ENCODE measurements around the gene MACROD2.
A peak's percentile ranks its signal among the peaks of the same experiment; 100 is the strongest.

The MACROD2 gene

DNA sequence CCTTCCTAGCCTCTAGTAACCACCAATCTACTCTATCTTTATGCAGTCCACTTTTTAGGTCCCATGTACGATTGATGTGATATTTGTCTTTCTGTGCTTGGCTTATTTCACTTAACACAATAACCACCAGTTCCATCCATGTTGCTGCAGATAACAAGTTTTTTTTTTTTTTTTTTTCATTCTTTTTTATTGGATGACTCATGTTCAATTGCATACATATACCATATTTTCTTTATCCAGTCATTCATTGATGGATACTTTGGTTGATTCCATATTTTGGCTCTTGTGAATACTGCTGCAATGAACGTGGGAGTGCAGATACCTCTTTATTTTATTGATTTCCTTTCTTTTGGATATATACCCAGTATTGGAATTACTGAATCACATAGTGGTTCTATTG lies 942.5 kb downstream of the MACROD2 start:
- no peak for DNase-seq
- in situ Hi-C loops (cut with HindIII; ENCODE audit: low pct_ligation_motif_present, low pct_unique_long_range_greater_than_20kb, low sequenced_read_pairs), result no loop called here

DNA sequence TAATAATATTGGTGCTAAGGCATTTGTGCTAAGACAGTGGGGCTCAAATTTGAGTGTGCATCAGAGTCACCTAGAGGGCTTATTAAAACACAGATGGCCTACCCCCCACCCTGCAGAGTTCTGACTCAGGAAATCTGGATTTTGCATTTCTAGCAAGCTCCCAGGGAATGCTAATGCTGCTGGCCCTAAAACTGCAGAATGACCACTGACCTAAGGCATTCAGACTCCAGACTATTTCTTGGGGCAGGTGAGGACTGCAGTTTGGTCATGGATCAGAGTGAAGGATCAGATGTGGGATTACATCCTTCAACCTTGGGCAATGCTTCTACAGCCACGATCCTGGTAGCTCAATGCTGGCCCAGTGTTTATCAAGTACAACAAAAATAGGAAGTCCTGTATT lies 952.2 kb downstream of the MACROD2 start:
- in situ Hi-C loops (cut with HindIII; ENCODE audit: low pct_ligation_motif_present, low pct_unique_long_range_greater_than_20kb, low sequenced_read_pairs), result no loop called here
- no peak for DNase-seq

DNA sequence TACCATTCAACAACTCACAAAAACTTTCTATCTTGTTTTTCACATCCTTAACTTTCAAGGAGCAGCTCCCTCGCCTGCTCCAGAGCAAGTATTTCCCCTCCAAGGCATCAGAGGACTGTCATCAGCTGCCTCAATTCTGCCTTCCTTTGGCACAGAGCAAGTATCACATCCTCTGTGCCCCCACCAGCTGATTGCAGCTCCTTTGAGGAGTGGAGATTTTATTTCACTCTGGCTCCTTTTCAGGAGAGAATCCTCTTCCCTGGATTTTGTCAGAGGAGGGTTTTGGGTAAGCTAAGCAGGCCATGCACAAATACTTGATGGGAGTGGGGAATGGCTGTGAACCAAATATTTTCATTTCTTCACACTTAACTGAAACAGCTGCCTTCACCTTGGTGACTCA lies 952.6 kb downstream of the MACROD2 start:
- no peak for DNase-seq
- in situ Hi-C loops (cut with HindIII; ENCODE audit: low pct_ligation_motif_present, low pct_unique_long_range_greater_than_20kb, low sequenced_read_pairs), result no loop called here

DNA sequence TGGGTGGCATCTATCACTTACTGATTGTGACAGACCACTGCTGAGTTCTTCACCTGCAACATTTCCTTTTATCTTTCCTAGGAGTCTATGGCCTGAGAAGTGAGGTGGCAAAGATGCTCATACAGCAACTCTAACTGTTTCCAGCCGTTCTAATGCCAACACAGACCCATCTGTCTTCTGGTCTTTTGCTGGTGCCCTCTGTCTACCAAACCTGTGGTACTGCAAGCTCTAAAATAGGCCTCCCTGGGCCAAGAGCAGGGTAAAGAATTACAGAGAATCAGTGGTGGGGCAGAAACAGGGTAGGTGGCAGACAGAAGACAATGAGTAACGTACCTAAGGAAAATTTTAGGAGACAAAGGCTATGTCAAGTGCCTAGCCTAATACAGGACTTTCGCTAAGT lies 953.1 kb downstream of the MACROD2 start:
- in situ Hi-C loops (cut with HindIII; ENCODE audit: low pct_ligation_motif_present, low pct_unique_long_range_greater_than_20kb, low sequenced_read_pairs), result no loop called here
- DNase-seq, result peak; percentile 14

DNA sequence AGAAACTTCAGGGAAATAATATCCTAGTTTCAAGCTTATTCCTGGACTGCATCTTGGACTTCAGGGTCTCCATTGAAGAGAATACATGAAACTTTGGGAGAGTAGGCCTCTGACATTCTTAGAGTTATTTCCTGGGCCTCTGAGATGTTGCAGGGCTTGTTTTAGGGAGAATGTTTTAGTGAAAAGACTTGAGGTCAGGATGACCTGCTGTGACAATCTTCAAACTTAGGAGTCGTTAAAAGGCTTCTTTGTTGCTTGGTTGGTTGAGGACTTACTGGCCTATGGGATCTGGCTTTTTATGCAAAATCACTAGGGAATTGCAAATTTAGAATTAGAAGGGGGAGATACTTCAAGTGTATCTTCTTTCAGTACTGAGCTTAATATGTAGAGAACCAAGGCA lies 955.3 kb downstream of the MACROD2 start:
- DNase-seq, result no peak
- in situ Hi-C loops (cut with HindIII; ENCODE audit: low pct_ligation_motif_present, low pct_unique_long_range_greater_than_20kb, low sequenced_read_pairs), result no loop called here

DNA sequence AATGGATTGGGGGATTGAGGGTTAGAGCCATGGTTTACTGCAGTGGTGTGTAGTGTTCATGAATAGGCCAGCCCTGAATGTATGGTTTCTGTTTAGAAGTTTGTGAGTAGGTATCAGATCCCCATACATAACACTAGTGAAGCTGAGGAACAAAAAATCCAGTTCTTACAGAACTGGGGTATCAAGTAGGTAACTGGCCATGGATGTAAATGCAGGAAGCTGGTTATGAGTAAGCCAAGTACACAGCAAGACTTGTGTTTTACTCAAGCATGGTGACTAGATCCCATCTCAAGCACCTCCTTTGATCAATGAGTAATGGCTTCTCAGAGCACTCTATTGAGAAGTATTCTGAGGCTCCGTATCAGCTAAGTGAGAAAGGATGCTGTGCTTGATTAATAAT lies 955.8 kb downstream of the MACROD2 start:
- no peak for DNase-seq
- in situ Hi-C loops (cut with HindIII; ENCODE audit: low pct_ligation_motif_present, low pct_unique_long_range_greater_than_20kb, low sequenced_read_pairs), result no loop called here

DNA sequence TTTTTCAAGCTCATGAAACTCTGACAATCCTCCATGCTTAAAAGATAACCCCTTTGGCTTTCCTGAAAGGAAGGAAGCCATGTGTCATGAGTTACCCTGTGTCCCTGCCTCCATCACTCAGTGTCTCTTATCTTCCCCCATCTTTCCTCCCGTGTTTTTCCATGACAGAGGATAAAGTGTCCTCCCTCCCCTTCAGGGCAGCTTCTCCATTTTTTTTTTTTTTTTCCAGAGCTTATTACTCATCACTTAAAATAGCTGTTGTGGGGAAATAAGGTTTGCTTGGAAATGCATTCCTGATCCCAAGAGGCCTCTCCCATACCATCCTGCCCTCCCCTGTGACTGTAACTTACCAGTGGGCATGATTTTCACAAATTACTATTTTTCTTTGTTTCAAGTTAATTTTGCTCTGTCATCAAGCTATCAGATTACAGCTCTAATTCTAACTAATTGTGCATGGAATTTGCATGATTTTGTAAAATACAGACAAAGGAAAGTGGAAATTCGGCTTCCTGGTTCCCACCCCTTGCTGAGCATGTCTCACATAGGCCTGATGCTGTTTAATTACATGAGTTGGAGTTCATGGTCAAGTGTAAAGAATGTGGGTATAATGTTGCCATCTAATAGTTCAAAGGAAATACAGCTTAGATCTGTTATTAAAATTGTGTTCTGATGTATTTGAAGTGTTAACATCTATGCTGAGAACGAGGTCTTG lies 956.5 kb downstream of the MACROD2 start:
- no peak for DNase-seq

DNA sequence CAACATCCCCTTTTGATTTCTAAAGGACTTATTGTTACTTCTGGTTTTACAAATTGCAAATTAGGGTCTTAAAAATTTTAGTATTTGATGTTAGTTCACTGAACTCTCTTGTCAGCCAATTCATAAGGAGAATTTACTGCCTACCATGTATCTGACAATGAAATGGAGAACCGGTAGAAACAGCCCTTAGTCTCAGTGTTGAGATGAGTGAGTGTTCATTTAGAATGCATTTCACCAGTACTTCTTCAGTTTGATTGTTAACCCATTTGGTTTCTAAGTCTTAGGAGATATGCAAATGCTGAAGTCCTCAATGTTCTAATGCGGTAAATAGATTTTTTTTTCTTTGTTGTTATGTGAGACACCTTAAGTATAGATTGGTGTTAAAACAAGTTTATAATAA lies 958.4 kb downstream of the MACROD2 start:
- in situ Hi-C loops (cut with HindIII; ENCODE audit: low pct_ligation_motif_present, low pct_unique_long_range_greater_than_20kb, low sequenced_read_pairs), result no loop called here
- DNase-seq, result no peak

More for the DNA sequence above, 956.5 kb downstream of the MACROD2 start:
- in situ Hi-C loops (cut with HindIII; ENCODE audit: low pct_ligation_motif_present, low pct_unique_long_range_greater_than_20kb, low sequenced_read_pairs), result no loop called here

DNA sequence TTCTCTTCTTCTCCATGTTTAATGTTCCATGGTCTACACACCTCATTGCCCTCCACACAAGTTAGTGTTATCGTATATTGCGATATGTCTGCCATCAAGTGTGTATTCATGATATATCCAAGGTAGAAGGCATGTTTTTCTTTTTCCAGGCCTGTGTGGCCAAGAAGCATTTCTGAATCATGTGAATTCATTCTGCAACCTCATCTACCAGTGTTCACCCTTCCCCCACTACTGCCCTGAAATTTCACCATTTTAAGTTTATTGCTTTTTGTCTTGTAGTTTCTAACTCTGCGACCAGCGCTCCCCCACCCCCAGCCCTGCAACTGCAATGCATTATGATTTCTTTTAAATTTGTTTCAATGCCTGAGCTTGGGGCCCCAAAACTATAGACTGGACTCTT lies 960.1 kb downstream of the MACROD2 start:
- DNase-seq, result no peak
- in situ Hi-C loops (cut with HindIII; ENCODE audit: low pct_ligation_motif_present, low pct_unique_long_range_greater_than_20kb, low sequenced_read_pairs), result no loop called here

DNA sequence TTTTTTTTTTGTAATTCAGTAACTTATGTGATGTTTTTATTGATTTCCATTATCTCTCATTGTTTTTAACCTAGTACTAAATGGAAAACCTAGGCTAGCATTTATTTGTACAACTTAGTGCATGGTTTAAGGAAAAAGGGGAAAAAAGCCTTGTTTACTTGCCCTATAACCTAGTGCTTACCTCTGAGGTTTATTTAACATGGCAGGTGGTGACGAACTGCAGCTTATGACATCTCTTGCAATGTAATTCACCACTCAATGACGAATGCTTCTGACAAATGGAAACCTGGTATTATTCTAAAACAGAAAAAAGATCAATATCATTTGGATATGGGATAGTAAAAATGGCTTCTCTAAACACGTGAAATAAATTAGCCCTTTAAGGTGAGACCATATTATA lies 960.7 kb downstream of the MACROD2 start:
- DNase-seq, result no peak
- in situ Hi-C loops (cut with HindIII; ENCODE audit: low pct_ligation_motif_present, low pct_unique_long_range_greater_than_20kb, low sequenced_read_pairs), result no loop called here

DNA sequence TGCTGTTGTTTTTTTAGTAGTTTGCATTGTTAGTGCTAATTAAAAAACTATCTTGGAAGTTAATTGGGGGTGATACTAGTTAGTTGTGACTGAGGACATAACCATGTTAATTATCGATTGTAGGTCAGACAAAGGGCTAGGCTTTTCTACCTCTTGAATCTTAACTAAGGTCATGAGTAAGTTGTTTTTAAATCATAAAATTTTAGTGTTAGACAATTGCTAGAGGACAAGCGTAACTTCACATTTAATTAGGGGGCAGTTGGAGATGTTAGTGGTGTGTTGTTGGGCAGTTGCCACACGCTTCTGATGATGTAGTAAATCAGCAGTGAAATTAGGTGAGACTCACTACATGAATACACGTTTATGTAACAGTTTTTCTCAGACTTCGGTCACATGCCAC lies 961.2 kb downstream of the MACROD2 start:
- in situ Hi-C loops (cut with HindIII; ENCODE audit: low pct_ligation_motif_present, low pct_unique_long_range_greater_than_20kb, low sequenced_read_pairs), result no loop called here

DNA sequence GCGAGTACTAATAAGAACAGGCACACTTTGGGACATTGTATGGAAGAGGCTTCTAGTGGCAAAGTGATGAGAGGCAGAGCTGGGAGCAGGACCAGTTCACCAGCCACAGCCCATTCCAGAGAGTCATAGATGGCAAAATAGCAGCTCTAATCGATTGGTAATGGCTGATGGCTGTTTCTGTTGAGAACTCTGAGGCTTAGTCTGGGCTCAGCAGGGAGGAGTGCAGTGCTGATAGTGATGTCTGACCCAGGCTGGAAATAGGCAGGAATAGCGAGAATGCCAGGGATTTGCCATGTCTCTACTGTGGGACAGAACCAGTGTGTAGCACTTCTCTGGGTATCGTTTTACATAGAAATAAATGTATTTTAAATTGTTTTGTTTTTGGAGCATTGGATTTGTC lies 962.1 kb downstream of the MACROD2 start:
- DNase-seq, result no peak
- in situ Hi-C loops (cut with HindIII; ENCODE audit: low pct_ligation_motif_present, low pct_unique_long_range_greater_than_20kb, low sequenced_read_pairs), result no loop called here

More for the DNA sequence above, 961.2 kb downstream of the MACROD2 start:
- DNase-seq, result no peak

DNA sequence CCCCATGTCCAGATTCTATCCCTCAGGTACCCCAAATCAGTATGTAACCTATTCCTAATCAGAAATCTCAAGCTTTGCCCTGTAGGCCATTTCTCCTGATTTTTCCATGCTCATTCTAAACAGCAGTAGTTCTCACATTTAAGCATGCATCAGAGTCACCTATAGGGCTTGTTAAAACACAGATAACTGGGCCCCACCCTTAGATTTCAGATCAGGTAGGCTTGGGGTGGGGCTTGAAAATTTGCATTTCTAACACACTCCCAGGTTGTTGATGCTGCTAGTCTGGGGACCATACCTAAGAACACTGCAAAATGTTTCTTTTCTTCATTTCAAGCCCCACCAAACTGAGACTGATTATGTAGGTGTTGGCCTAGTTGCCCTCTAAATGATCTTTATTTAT lies 963.3 kb downstream of the MACROD2 start:
- in situ Hi-C loops (cut with HindIII; ENCODE audit: low pct_ligation_motif_present, low pct_unique_long_range_greater_than_20kb, low sequenced_read_pairs), result no loop called here
- DNase-seq, result no peak

DNA sequence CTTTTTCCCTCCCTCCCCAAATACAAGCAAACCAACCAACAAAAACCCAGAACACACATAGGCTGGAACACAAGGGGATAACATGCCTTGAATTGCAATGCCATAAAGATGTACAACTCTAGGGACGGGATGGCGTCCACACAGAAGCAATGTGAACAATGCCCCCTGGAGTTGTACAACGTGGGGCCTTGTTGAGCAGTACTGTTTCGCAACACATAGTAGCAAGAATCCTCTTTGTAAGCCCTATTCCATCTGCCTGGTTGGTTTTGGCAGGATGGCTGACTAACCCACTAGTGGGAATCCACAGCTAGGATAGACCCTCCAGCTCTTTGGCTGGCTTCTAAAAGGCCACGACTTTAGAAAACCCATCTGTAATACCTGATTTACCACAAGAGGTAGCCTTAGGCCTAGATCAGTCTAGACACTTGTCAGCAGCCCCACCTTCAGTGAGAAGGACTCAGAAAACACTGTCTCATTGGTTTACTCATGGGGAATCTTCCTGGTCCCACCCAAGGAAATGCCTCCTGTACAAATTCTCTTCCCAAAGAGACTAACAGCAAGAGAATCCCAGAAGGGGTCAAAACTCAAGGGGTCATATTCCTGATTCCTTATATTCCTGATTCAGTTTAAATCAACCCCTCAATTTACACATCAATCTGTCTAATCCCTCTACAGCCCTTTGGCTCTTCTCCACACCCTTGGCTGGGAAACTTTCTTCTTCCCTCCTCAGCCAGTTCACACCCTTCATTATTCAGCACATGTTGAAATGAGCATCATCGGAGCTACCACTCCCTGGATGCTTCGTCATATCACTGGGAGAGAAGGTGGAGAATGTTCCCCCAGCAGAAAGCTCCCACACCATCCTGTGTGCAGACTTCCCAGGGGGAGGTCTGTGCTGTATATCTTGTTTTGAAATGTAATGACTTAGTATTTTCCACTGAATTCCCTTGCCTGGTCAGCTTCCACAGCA lies 964.5 kb downstream of the MACROD2 start:
- no peak for DNase-seq
- in situ Hi-C loops (cut with HindIII; ENCODE audit: low pct_ligation_motif_present, low pct_unique_long_range_greater_than_20kb, low sequenced_read_pairs), result no loop called here

DNA sequence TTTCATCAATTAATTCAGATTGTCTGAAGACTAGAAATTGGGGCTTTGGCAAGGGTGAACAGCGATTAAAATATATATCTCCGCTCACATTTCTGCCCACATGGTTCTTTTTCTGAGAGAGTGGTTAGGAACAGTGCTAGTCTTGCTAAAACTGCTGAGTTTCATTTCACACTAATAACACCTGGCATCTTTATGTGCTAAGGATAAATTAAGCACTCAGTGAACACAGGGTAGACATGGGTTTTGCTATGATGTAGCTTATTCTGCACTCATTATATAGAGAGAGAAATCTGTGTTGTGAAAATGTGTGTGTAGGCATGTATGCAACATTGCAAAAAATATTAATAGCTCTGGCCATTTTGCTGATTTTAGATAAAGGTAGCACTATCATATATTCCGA lies 965.5 kb downstream of the MACROD2 start:
- in situ Hi-C loops (cut with HindIII; ENCODE audit: low pct_ligation_motif_present, low pct_unique_long_range_greater_than_20kb, low sequenced_read_pairs), result no loop called here

DNA sequence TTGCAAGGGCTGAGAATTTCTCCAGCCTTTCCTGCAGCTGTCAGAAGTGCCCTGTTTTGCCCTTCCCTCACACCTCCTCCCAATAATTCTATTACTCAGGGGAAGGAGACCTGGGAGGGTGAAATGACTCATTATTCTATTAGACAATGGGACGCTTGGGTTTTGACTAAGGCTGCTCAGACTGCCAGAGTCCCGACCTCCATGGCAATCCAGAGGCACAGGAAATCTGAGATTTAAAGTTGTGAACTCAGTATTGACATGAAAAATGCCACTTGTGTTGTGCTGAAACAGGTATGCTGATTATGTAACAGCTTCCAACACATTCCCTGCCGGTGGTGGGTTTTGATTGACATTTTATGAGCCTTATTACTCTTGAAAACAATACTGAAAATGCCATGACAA lies 967.9 kb downstream of the MACROD2 start:
- in situ Hi-C loops (cut with HindIII; ENCODE audit: low pct_ligation_motif_present, low pct_unique_long_range_greater_than_20kb, low sequenced_read_pairs), result no loop called here

More for the DNA sequence above, 965.5 kb downstream of the MACROD2 start:
- DNase-seq, result no peak

DNA sequence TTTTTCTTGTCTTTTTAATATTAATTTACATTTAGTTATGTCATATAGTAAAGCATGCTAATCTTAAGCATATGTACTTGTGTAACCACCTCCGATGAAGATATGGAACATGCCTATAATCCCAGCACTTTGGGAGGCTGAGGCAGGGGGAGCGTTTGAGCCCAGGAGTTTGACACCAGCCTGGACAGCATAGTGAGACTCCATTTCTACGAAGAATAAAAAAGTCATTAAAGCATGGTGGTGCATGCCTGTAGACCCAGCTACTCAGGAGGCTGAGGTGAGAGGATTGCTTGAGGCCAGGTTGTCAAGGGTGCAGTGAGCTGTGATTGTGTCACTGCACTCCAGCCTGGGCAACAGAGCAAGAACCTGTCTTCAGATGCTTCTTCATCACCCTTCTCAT lies 970.9 kb downstream of the MACROD2 start:
- no peak for DNase-seq
- in situ Hi-C loops (cut with HindIII; ENCODE audit: low pct_ligation_motif_present, low pct_unique_long_range_greater_than_20kb, low sequenced_read_pairs), result no loop called here

More for the DNA sequence above, 967.9 kb downstream of the MACROD2 start:
- DNase-seq, result peak; percentile 5

DNA sequence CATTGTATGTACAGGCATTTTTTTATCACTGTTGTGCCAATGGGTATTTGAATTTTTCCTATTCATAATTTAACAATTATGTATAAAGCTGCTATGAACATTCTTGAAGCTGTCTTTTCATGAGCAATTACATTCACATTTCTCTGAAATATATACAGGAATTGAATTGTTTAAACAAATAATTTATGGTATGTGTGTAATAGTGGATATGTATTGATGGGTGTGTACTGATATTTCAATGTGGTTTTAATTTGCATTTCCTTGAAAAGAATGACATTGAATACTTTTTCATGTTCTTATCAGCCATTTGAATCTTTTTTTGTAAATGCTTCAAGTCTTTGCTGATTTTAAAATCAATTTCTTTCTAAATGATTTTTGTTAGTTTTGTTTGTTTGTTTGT lies 971.5 kb downstream of the MACROD2 start:
- in situ Hi-C loops (cut with HindIII; ENCODE audit: low pct_ligation_motif_present, low pct_unique_long_range_greater_than_20kb, low sequenced_read_pairs), result no loop called here
- no peak for DNase-seq

DNA sequence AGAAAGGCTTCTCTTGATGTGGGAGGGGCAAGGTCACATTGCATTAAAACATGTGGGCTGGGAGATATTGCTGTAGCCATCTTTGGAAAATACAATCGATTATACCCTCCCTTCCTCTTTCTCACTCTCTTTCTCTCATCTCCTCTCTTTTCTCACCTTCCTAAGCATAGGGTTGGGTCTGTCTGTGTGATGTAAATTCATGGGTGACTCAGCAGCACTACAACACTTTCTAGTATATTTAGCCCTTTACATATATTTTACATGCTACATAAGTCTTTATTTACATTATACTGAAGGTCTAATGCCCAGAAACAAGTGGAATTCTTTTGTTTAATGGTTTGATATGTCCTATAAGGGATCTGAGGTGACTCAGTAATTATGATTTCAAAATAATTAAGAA lies 976.9 kb downstream of the MACROD2 start:
- DNase-seq, result no peak
- in situ Hi-C loops (cut with HindIII; ENCODE audit: low pct_ligation_motif_present, low pct_unique_long_range_greater_than_20kb, low sequenced_read_pairs), result no loop called here

DNA sequence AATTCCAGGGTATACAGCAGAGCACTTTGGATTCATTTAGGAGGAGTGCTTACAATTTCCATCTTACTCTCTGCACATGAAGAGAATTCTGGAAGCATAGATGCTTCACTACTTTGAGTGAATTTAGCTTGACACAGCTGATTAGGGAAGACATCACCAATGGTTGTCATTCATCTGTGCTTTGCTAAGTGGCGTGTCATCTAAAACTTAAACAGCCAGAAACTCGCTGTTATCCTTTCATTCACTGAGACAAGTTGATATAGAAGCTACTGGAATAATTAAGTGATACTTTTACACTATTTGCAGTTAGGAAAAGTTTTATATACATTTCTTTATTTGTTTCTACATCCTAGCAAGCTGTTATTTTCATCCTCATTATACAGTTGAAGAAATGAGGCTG lies 977.4 kb downstream of the MACROD2 start:
- DNase-seq, result no peak
- in situ Hi-C loops (cut with HindIII; ENCODE audit: low pct_ligation_motif_present, low pct_unique_long_range_greater_than_20kb, low sequenced_read_pairs), result no loop called here

Measured in ACHN (cell line).